Stimulated activated CD8-positive, alpha-beta memory T cell treated with anti-CD3 and anti-CD28 coated beads, Interleukin-7, amount 100 ng/mL, for 48 hours (primary cell): ENCODE measurements around the gene ADAM22.

ENCODE experiments used
- DNase-seq, 2 donors: peaks; one replicate each; pipeline ENCODE4 v3.0.0-alpha.2; 2020; ENCODE audit warnings: low read depth in 1 of 2; ENCODE audit errors: extremely low read depth in 1 of 2

ADAM22 gene

DNA sequence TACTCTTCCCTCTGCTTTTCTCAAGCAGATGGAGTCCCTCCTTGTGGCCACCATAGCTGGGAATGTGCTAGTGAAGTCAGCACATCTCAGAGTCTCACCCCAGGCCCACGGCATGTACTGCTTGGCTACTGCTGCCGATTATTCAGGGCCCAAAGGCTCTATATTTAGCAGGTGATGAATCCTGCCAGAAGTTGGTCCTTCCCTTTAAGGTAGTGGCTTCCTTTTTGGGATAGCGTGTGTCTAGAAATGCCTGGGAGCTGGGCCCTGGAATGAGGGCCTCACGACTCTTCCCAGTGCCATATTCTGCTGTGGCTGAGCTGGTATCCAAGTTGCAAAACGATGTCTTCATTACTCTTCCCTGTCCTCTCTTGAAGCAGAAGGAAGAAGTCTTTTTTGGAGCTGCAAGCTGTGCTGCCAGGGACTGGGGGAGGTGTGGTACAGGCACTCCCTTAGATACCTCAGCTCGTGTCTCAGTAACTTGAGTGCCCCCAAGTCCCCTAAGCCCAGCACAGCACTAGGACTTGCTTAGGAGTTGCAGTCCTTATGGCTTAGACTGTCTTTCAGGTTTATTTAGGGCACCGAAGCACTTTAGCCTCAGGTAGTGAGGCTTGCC is 100.1 kb downstream of the ADAM22 start:
- no peak for DNase-seq

DNA sequence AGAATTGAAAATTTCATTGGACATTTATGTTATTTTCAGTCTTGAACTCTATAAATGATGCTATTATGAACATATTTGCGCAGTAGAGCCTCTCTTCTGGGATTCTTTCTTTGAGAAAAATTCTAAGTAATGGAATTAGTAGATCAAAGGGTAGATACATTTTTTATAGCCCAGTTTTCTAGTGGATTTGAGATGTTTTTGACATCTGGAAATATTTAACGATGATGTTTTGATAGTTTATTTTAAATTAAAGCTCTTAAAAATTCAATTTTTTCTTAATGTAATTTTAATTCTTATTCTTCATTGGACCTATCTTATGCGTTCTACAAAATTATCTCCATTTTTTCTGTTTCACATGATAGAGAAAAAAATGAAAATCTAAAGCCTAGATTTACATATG is 103.0 kb downstream of the ADAM22 start:
- DNase-seq = no peak

DNA sequence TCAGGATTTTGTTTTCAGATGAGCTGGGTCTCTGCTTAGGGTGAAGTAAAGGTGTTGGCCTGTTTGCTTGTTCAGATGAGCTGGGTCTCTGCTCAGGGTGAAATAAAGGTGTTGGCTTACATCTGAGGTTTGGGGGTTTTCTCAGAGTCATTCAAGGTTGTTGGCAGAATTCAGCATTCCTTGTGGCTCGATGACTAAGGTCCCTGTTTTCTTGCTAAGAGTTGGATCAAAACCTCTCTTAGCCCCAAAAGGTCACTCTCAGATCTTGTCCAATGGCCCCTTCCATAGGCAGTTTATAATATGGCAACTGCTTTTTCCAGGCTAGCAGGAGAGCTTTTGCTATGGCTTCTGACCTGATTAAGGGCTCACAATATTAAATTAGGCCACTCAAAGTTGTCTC is 106.6 kb downstream of the ADAM22 start:
- no peak for DNase-seq

GRCh38 chr7:88041583-88041982 is 107.5 kb downstream of the ADAM22 start:
- DNase-seq = no peak

DNA sequence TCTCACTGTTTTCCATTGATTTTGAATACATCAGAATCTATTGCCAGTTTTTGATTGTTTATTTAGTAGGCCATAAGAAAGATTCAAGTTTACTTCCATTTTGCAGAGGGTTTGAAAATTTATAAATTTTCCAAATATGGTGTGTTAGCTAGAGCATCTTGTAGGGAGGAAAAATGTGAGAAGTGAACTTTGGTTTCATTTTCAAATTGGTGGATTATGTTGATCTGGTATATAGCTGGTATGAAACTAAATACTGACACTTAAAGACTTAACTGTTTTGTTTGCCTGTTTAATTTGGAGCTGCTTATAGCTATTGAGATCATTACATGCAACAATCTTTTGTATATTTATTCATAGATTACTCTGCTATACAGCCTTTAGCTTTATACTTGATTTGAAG is 108.1 kb downstream of the ADAM22 start:
- no peak for DNase-seq

DNA sequence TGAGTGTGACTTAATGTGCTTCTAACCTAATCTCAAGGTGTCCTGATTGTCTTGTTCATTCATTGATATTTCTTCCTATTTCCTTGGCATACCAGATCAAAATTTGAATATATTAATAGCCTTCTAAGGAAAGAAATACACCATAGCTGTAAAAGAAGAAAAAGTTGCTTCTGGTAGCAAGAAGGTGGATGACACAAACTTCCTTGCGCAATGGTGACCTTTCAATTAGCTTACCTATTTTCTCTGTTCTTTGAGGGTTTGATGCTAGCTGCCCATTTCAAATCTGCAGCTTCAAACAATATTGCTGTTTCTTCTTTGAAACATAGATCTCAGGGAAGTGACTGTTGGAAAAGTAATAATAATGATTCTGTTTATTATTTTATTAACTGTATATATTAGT is 108.8 kb downstream of the ADAM22 start:
- no peak for DNase-seq

GRCh38 chr7:88044069-88044468 is 110.0 kb downstream of the ADAM22 start:
- DNase-seq = no peak

GRCh38 chr7:88046839-88047573 is 113.0 kb downstream of the ADAM22 start:
- DNase-seq = no peak

DNA sequence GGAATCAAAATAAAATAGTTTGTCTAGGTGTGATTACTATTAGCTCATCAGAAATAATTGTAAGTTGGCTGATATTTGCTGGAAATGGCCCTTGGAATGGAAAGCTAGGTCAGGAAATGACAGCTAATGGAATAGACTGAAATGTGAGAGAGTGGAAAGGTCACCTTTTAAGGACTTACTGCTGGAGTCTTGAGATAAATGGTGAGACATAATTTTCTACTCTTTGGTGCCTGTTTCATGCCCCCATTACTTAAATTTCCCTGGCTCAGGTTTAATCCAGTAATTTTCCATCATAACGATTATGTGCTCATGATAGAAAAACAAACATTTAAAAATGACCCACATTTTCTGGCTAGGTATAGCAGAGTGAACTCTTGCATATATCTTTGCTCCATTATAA is 123.6 kb downstream of the ADAM22 start:
- DNase-seq = no peak

DNA sequence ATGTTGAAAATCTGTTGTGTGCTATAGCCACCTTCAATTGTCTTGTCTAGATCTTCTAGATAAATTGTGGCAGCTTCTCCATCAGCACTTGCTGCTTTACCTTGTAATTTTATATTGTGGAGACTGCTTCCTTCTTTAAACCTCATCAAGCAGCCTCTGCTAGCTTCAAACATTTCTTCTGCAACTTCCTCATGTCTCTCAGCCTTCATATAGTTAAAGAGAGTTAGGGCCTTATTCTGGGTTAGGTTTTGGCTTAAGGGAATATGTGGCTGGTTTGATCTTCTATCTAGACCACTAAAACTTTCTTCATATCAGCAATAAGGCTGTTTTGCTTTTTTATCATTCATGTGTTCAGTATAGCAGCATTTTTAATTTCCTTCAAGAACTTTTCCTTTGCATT is 128.2 kb downstream of the ADAM22 start:
- no peak for DNase-seq

- no peak for DNase-seq
Observed at GRCh38 chr7:88069093-88069492, 135.0 kb downstream of the ADAM22 start.

- DNase-seq = no peak
Observed at GRCh38 chr7:88071994-88072714, 138.1 kb downstream of the ADAM22 start.

DNA sequence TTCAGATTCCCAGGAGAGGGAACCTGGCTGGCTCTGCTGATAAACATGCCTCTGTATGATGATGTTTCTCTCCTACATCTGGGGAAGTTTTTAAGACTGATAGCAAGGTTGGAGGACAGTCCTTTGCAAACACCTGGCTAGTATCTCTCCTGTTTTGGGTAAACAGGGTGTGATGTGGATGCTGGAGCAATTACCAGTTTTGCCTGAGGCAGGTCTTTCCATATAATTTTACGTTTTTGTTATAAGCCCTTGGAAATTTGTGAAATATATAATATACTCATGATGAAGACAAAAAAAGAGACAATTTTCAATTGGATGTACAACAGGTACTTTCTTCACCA is 138.6 kb downstream of the ADAM22 start:
- no peak for DNase-seq

DNA sequence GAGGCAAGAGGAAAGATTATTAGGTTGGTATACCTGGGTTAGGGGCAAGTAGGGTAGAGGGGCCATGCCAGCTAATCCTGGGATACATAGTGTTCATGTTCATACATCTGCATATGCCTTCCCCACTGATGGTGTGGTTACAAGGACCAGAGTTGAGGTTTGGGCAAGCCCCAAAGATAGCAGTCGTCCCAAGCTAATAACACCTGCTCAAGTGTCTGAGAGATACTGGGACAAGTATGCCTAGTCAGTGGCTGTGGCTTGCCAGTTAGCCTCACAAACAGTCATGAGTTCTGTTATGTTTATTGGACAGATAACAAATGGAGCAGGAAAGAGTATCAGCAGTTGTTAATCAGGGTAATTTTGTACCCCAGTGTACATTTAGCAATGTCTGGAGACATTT is 139.6 kb downstream of the ADAM22 start:
- no peak for DNase-seq

DNA sequence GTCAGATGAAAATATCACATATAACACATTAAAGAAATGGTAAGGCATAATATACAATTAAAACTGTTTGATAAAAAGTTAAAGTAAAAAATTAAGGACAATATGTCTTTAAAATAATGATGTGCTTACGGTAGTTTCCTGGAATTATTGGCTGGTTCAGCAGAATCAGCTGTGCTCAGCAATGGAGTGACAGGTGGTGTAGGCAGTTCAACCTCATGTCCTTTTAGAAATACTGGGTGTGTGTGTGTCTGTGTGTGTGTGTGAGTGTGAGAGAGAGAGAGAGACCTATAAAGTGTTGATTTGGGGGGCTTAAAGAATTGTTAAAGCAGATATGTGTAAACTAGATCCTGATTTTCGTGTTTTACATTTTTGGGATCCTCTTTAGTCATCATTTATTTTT is 141.2 kb downstream of the ADAM22 start:
- DNase-seq = no peak

DNA sequence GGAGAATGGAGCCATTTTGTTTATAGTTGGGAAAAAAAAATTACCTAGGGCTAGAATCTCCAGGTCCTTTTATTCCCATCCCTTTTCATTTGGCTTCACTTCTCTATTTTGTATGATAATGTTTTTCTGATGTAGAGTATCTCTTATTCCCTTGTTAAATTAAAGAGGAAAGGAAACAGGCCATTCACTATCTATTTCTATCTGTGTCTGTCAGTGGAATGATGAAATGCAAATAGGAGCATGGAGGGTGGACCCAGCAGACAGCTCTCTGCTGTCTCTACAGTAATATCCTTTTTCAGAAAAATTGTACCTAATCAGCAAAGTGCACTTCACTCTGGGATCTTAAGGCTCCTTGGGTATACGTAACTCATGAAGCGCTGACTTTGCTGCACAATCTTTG is 149.8 kb downstream of the ADAM22 start:
- DNase-seq = no peak

- DNase-seq = no peak
Observed at GRCh38 chr7:88089561-88089960, 155.5 kb downstream of the ADAM22 start.

DNA sequence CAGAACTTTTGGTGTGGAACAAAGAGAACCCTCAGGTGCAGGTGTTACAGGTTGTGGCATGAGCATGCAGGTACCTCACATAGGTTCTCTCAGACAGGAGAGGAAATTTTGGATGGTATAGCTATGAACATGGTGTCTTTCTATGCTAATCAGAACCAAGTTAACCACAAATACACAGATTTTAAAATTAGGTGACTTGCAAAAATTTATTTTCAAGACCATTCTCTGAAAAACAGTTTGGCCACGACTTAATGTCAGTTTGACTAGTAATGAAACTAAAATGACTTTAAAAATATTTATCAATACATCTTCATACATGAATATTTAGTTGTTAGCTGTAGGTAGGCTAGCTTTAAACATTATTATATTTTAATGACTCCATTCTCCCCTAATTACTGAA is 156.2 kb downstream of the ADAM22 start:
- no peak for DNase-seq

GRCh38 chr7:88090671-88091070 is 156.6 kb downstream of the ADAM22 start:
- no peak for DNase-seq

GRCh38 chr7:88091988-88092675 is 158.1 kb downstream of the ADAM22 start:
- no peak for DNase-seq

- no peak for DNase-seq
Observed at GRCh38 chr7:88092676-88092999, 158.6 kb downstream of the ADAM22 start.

DNA sequence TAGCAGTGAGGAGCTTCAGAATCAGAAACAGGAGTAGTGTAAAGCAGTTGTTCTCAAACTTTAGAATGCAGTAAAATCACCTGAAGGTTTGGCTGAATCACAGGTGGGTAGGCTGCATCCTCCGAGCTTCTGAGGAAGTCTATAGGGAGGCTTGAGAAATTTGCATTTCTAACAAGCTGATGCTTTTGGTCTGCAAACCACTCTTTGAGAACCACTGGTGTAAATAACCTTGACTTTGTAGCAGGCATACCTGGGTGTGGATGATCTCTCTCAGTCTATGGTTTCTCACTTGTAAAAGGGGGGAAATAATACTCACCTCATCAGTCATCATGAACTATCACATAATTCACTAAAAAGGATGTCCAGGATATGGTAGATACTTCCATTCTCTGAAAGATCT is 167.7 kb downstream of the ADAM22 start:
- DNase-seq = peak in 1 of 2 donors; percentile 17
